ENCODE measurements around the gene SIAH3. TPM values are rescaled to one million over a fixed set of nuclear protein-coding genes. Genes with fewer than 3 reads are reported as not detected.

Gene SIAH3
- total RNA-seq, 1 donor from 2014 or later, result 0.08 TPM

DNA sequence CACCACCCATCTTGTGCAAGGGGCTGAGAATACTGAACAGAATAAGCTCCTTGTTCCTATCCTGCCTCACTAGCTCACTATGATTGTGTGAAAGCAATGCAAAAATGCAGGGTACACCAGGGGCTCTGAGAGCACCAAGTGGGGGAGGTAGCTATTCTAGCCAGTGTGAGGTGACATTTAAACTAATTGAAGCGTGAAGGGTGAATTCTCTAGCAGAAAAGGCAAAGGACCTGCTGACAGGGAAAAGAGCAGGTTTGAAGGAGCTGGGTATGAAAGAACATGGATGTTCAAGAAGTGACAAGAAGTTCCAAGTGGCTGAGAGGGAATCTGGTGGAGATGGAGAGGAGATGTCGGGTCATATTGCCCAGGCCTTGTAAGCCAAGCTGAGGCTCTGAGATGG, 64.2 kb downstream of the SIAH3 start:
- Mint-ChIP-seq H3K36me3 (ENCODE audit: low read depth, unreplicated experiment) (no peaks in the 10 kb centered on the region), H3K27ac (ENCODE audit: unreplicated experiment) (no peak overlapping the region)

GRCh38 chr13:45786293-45786920, 65.1 kb downstream of the SIAH3 start:
- Mint-ChIP-seq H3K4me1 (ENCODE audit: unreplicated experiment) (peaks cover 2% of the 10 kb centered on the region), H3K4me3 (ENCODE audit: unreplicated experiment) (no peak overlapping the region), H3K27ac (ENCODE audit: unreplicated experiment) (no peak overlapping the region), H3K9me3 (ENCODE audit: unreplicated experiment) (no peaks in the 10 kb centered on the region), H3K36me3 (ENCODE audit: low read depth, unreplicated experiment) (no peaks in the 10 kb centered on the region), H3K27me3 (ENCODE audit: unreplicated experiment) (peaks cover 7% of the 10 kb centered on the region)
- no peak for TF ChIP-seq CTCF (IDR thresholded peaks at IDR 0.05; ENCODE audit: unreplicated experiment)
- DNase-seq (ENCODE audit: low spot score), result no peak

More for the DNA sequence above, 64.2 kb downstream of the SIAH3 start:
- peaks cover 7% of the 10 kb centered on the region for H3K27me3 Mint-ChIP-seq (ENCODE audit: unreplicated experiment)
- H3K4me1 Mint-ChIP-seq (ENCODE audit: unreplicated experiment), result peaks cover 6% of the 10 kb centered on the region
- TF ChIP-seq CTCF (IDR thresholded peaks at IDR 0.05; ENCODE audit: unreplicated experiment), result no peak
- no peak overlapping the region for H3K4me3 Mint-ChIP-seq (ENCODE audit: unreplicated experiment)
- no peaks in the 10 kb centered on the region for H3K9me3 Mint-ChIP-seq (ENCODE audit: unreplicated experiment)
- DNase-seq (ENCODE audit: low spot score), result no peak

- H3K9me3 Mint-ChIP-seq (ENCODE audit: unreplicated experiment), result no peaks in the 10 kb centered on the region
- DNase-seq (ENCODE audit: low spot score), result no peak
- no peak overlapping the region for H3K27ac Mint-ChIP-seq (ENCODE audit: unreplicated experiment)
- peaks cover 2% of the 10 kb centered on the region for H3K4me1 Mint-ChIP-seq (ENCODE audit: unreplicated experiment)
- no peaks in the 10 kb centered on the region for H3K36me3 Mint-ChIP-seq (ENCODE audit: low read depth, unreplicated experiment)
- H3K4me3 Mint-ChIP-seq (ENCODE audit: unreplicated experiment), result no peak overlapping the region
- no peak for TF ChIP-seq CTCF (IDR thresholded peaks at IDR 0.05; ENCODE audit: unreplicated experiment)
- peaks cover 7% of the 10 kb centered on the region for H3K27me3 Mint-ChIP-seq (ENCODE audit: unreplicated experiment)
These were observed 66.5 kb downstream of the SIAH3 start for GRCh38 chr13:45784755-45785675.

- no peak for TF ChIP-seq CTCF (IDR thresholded peaks at IDR 0.05; ENCODE audit: unreplicated experiment)
- DNase-seq (ENCODE audit: low spot score), result no peak
- H3K36me3 Mint-ChIP-seq (ENCODE audit: low read depth, unreplicated experiment), result no peaks in the 10 kb centered on the region
- H3K9me3 Mint-ChIP-seq (ENCODE audit: unreplicated experiment), result no peaks in the 10 kb centered on the region
- H3K27me3 Mint-ChIP-seq (ENCODE audit: unreplicated experiment), result peaks cover 7% of the 10 kb centered on the region
- H3K27ac Mint-ChIP-seq (ENCODE audit: unreplicated experiment), result no peak overlapping the region
- peaks cover 2% of the 10 kb centered on the region for H3K4me1 Mint-ChIP-seq (ENCODE audit: unreplicated experiment)
- no peak overlapping the region for H3K4me3 Mint-ChIP-seq (ENCODE audit: unreplicated experiment)
These were observed 68.1 kb downstream of the SIAH3 start for GRCh38 chr13:45783346-45784043.

All from endothelial cell (in vitro differentiated cells).